ENCODE data around the gene CEND1. TPM values are rescaled to one million over a fixed set of nuclear protein-coding genes. Genes with fewer than 3 reads are reported as not detected.
"Not testable (repeated sequence)": the region's sequence is repeated elsewhere in the genome, so short reads cannot be mapped to it uniquely, and the experiment has no call there.

The CEND1 gene
- total and polyA plus RNA-seq, 2 donors from 2014 or later: 0.16 to 3.6 TPM

GRCh38 chr11:742571-743201 lies 47.2 kb downstream of the CEND1 start:
- no peaks in the 10 kb centered on the region for H3K9me3 ChIP-seq (ENCODE audit: control insufficient read depth in 2 of 3, insufficient read depth in 1 of 3, low read length in 3 of 3)
- FAIRE-seq (no peak), DNase-seq (no peak)
- H3K4me1 ChIP-seq (ENCODE audit: control insufficient read depth in 2 of 3, insufficient read depth in 2 of 3, low read depth in 1 of 3, low read length in 3 of 3): peaks cover 0 to 2% (median 0%) of the 10 kb centered on the region in 3 donors
- no peaks in the 10 kb centered on the region for H3K36me3 ChIP-seq (ENCODE audit: control insufficient read depth in 2 of 3, insufficient read depth in 3 of 3, low read length in 3 of 3)
- no peak overlapping the region for H3K4me3 ChIP-seq (ENCODE audit: low read length in 3 of 3)
- H3K27ac ChIP-seq (ENCODE audit: low read depth in 2 of 2, low read length in 2 of 2): no peak overlapping the region
- H3K9ac ChIP-seq (ENCODE audit: low read length in 3 of 3): no peak overlapping the region
- intact Hi-C loops (cut with DNase I): no loop called here
- H3K27me3 ChIP-seq (ENCODE audit: control insufficient read depth, insufficient read depth, low read length): no peaks in the 10 kb centered on the region
- no peak for TF ChIP-seq CTCF (IDR thresholded peaks at IDR 0.05; ENCODE audit: borderline replicate concordance, extremely low read depth, insufficient read depth)

DNA sequence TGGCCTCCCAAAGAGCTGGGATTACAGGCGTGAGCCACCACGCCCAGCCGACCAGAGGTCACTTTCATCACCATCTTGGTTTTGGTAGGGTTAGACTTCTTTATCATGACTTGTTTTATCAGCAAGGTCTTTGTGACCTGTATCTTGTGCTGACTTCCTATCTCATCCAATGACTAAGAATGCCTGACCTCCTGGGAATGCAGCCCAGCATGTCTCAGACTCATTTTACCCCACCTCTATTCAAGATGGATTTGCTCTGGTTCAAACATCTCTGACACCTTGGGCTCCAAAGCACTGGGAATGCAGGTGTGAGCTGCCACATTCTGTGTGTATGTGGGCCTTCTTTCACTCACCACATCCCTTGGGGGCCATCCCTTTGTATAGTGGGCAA lies 47.7 kb downstream of the CEND1 start:
- Histone ChIP-seq H3K9ac (ENCODE audit: low read length in 3 of 3) (no peak overlapping the region), H3K36me3 (ENCODE audit: control insufficient read depth in 2 of 3, insufficient read depth in 3 of 3, low read length in 3 of 3) (no peaks in the 10 kb centered on the region), H3K27me3 (ENCODE audit: control insufficient read depth, insufficient read depth, low read length) (no peaks in the 10 kb centered on the region), H3K9me3 (ENCODE audit: control insufficient read depth in 2 of 3, insufficient read depth in 1 of 3, low read length in 3 of 3) (no peaks in the 10 kb centered on the region), H3K4me1 (ENCODE audit: control insufficient read depth in 2 of 3, insufficient read depth in 2 of 3, low read depth in 1 of 3, low read length in 3 of 3) (peaks cover 0 to 2% (median 0%) of the 10 kb centered on the region in 3 donors), H3K4me3 (ENCODE audit: low read length in 3 of 3) (no peak overlapping the region), H3K27ac (ENCODE audit: low read depth in 2 of 2, low read length in 2 of 2) (no peak overlapping the region)
- no peak for TF ChIP-seq CTCF (IDR thresholded peaks at IDR 0.05; ENCODE audit: borderline replicate concordance, extremely low read depth, insufficient read depth)
- no peak for DNase-seq
- intact Hi-C loops (cut with DNase I): no loop called here
- FAIRE-seq: no peak

DNA sequence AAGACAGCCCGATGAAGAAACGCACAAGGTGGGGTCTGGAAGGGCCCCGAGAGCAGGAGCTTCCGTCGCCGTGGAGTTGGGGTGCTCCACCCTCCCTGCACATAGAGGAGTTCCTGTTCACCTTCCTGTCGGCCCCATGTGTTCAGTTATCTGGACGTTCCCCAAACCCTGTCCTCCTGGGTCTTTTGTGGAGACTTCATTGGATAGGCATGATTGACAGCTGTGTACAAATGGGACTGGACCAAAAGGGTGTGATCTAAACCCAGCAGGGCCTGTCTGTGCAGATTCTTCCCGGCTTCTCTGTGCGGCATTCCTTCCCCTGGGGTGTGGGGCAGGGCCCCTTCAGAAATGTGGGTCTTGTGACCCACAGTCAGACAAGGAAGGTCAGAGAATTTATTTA lies 52.0 kb downstream of the CEND1 start:
- H3K27ac ChIP-seq (ENCODE audit: low read depth in 2 of 2, low read length in 2 of 2); H3K4me1 ChIP-seq (ENCODE audit: control insufficient read depth in 2 of 3, insufficient read depth in 2 of 3, low read depth in 1 of 3, low read length in 3 of 3); H3K9me3 ChIP-seq (ENCODE audit: control insufficient read depth in 2 of 3, insufficient read depth in 1 of 3, low read length in 3 of 3); FAIRE-seq; DNase-seq; intact Hi-C loops (cut with DNase I); H3K36me3 ChIP-seq (ENCODE audit: control insufficient read depth in 2 of 3, insufficient read depth in 3 of 3, low read length in 3 of 3); H3K9ac ChIP-seq (ENCODE audit: low read length in 3 of 3); H3K27me3 ChIP-seq (ENCODE audit: control insufficient read depth, insufficient read depth, low read length); H3K4me3 ChIP-seq (ENCODE audit: low read length in 3 of 3): not testable (repeated sequence)

DNA sequence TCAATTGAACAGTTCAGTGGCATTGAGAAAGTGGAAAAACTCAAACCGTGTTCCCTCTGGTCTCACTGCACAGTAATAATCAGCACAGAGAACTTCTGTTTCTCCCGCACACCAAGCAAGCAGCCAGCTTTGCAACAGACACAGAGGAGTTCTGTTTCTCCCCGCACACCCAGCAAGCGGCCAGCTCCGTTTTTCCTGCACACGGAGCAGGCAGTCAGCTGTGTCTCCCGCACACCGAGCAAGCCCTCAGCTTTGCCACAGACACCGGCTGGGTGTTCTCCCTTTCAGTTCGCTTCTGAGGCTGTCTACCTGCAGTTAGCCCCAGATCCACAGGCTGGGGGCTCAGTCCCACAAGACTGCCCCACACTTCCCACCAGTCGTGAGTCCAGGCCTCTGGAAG lies 52.5 kb downstream of the CEND1 start:
- Histone ChIP-seq H3K9me3 (ENCODE audit: control insufficient read depth in 2 of 3, insufficient read depth in 1 of 3, low read length in 3 of 3) (no peaks in the 10 kb centered on the region), H3K27ac (ENCODE audit: low read depth in 2 of 2, low read length in 2 of 2) (no peak overlapping the region), H3K27me3 (ENCODE audit: control insufficient read depth, insufficient read depth, low read length) (no peaks in the 10 kb centered on the region), H3K36me3 (ENCODE audit: control insufficient read depth in 2 of 3, insufficient read depth in 3 of 3, low read length in 3 of 3) (no peaks in the 10 kb centered on the region), H3K4me1 (ENCODE audit: control insufficient read depth in 2 of 3, insufficient read depth in 2 of 3, low read depth in 1 of 3, low read length in 3 of 3) (no peaks in the 10 kb centered on the region), H3K4me3 (ENCODE audit: low read length in 3 of 3) (no peak overlapping the region), H3K9ac (ENCODE audit: low read length in 3 of 3) (no peak overlapping the region)
- DNase-seq (no peak), FAIRE-seq (no peak)
- intact Hi-C loops (cut with DNase I): no loop called here
- no peak for TF ChIP-seq CTCF (IDR thresholded peaks at IDR 0.05; ENCODE audit: borderline replicate concordance, extremely low read depth, insufficient read depth)

Other genes starting within 250 kb of the CEND1 start
- gene LMNTD2, start 229.4 kb downstream of the CEND1 start, total RNA-seq: 8.0 TPM
- gene LMNTD2, start 229.4 kb downstream of the CEND1 start, polyA plus RNA-seq (ENCODE audit: insufficient read depth, low read depth, low replicate concordance): 6.2 TPM
- 106 TPM for gene RASSF7, start 229.1 kb downstream of the CEND1 start, total RNA-seq
- 108 TPM for gene RASSF7, start 229.1 kb downstream of the CEND1 start, polyA plus RNA-seq (ENCODE audit: insufficient read depth, low read depth, low replicate concordance)
- gene PHRF1, start 213.6 kb downstream of the CEND1 start, total RNA-seq: 30.9 TPM
- 7.5 TPM for gene PHRF1, start 213.6 kb downstream of the CEND1 start, polyA plus RNA-seq (ENCODE audit: insufficient read depth, low read depth, low replicate concordance)
- gene IRF7, start 174.1 kb downstream of the CEND1 start, total RNA-seq: 36.7 TPM
- 21.5 TPM for gene IRF7, start 174.1 kb downstream of the CEND1 start, polyA plus RNA-seq (ENCODE audit: insufficient read depth, low read depth, low replicate concordance)
- gene CDHR5, start 165.1 kb downstream of the CEND1 start, total RNA-seq: 7.0 TPM
- 45.6 TPM for gene CDHR5, start 165.1 kb downstream of the CEND1 start, polyA plus RNA-seq (ENCODE audit: insufficient read depth, low read depth, low replicate concordance)
- gene SCT, start 162.9 kb downstream of the CEND1 start, total RNA-seq: not detected
- not detected for gene SCT, start 162.9 kb downstream of the CEND1 start, polyA plus RNA-seq (ENCODE audit: insufficient read depth, low read depth, low replicate concordance)
- gene DRD4, start 152.8 kb downstream of the CEND1 start, total RNA-seq: 1.1 TPM
- gene DRD4, start 152.8 kb downstream of the CEND1 start, polyA plus RNA-seq (ENCODE audit: insufficient read depth, low read depth, low replicate concordance): 0.47 TPM
- 54.5 TPM for gene DEAF1, start 94.9 kb downstream of the CEND1 start, total RNA-seq
- gene DEAF1, start 94.9 kb downstream of the CEND1 start, polyA plus RNA-seq (ENCODE audit: insufficient read depth, low read depth, low replicate concordance): 30.2 TPM
- gene TMEM80, start 94.3 kb downstream of the CEND1 start, total RNA-seq: 38.6 TPM
- 36.2 TPM for gene TMEM80, start 94.3 kb downstream of the CEND1 start, polyA plus RNA-seq (ENCODE audit: insufficient read depth, low read depth, low replicate concordance)
- gene EPS8L2, start 83.9 kb downstream of the CEND1 start, total RNA-seq: 287 TPM
- 199 TPM for gene EPS8L2, start 83.9 kb downstream of the CEND1 start, polyA plus RNA-seq (ENCODE audit: insufficient read depth, low read depth, low replicate concordance)
- gene TALDO1, start 42.6 kb downstream of the CEND1 start, total RNA-seq: 175 TPM
- gene TALDO1, start 42.6 kb downstream of the CEND1 start, polyA plus RNA-seq (ENCODE audit: insufficient read depth, low read depth, low replicate concordance): 312 TPM
- gene GATD1, start 12.6 kb downstream of the CEND1 start, total RNA-seq: 66.2 TPM
- 38.3 TPM for gene GATD1, start 12.6 kb downstream of the CEND1 start, polyA plus RNA-seq (ENCODE audit: insufficient read depth, low read depth, low replicate concordance)
- 17.8 TPM for gene SLC25A22, start 8.2 kb upstream of the CEND1 start, total RNA-seq
- 14.3 TPM for gene SLC25A22, start 8.2 kb upstream of the CEND1 start, polyA plus RNA-seq (ENCODE audit: insufficient read depth, low read depth, low replicate concordance)
- 16.5 TPM for gene PIDD1, start 15.1 kb upstream of the CEND1 start, total RNA-seq
- 9.1 TPM for gene PIDD1, start 15.1 kb upstream of the CEND1 start, polyA plus RNA-seq (ENCODE audit: insufficient read depth, low read depth, low replicate concordance)
- 1,544 TPM for gene RPLP2, start 19.9 kb upstream of the CEND1 start, total RNA-seq
- gene RPLP2, start 19.9 kb upstream of the CEND1 start, polyA plus RNA-seq (ENCODE audit: insufficient read depth, low read depth, low replicate concordance): 1,997 TPM
- 173 TPM for gene PNPLA2, start 28.8 kb upstream of the CEND1 start, total RNA-seq
- gene PNPLA2, start 28.8 kb upstream of the CEND1 start, polyA plus RNA-seq (ENCODE audit: insufficient read depth, low read depth, low replicate concordance): 67.9 TPM
- gene CRACR2B, start 37.8 kb upstream of the CEND1 start, total RNA-seq: 22.6 TPM
- 16.5 TPM for gene CRACR2B, start 37.8 kb upstream of the CEND1 start, polyA plus RNA-seq (ENCODE audit: insufficient read depth, low read depth, low replicate concordance)
- 476 TPM for gene CD151, start 42.9 kb upstream of the CEND1 start, total RNA-seq
- 379 TPM for gene CD151, start 42.9 kb upstream of the CEND1 start, polyA plus RNA-seq (ENCODE audit: insufficient read depth, low read depth, low replicate concordance)
- gene POLR2L, start 52.4 kb upstream of the CEND1 start, total RNA-seq: 107 TPM
- gene POLR2L, start 52.4 kb upstream of the CEND1 start, polyA plus RNA-seq (ENCODE audit: insufficient read depth, low read depth, low replicate concordance): 376 TPM
- gene TSPAN4, start 52.8 kb upstream of the CEND1 start, total RNA-seq: 104 TPM
- gene TSPAN4, start 52.8 kb upstream of the CEND1 start, polyA plus RNA-seq (ENCODE audit: insufficient read depth, low read depth, low replicate concordance): 81.2 TPM
- 82.2 TPM for gene CHID1, start 120.7 kb upstream of the CEND1 start, total RNA-seq
- 128 TPM for gene CHID1, start 120.7 kb upstream of the CEND1 start, polyA plus RNA-seq (ENCODE audit: insufficient read depth, low read depth, low replicate concordance)
- 144 TPM for gene AP2A2, start 135.8 kb upstream of the CEND1 start, total RNA-seq
- gene AP2A2, start 135.8 kb upstream of the CEND1 start, polyA plus RNA-seq (ENCODE audit: insufficient read depth, low read depth, low replicate concordance): 76.5 TPM
- 3.0 TPM for gene MUC6, start 246.6 kb upstream of the CEND1 start, total RNA-seq
- gene MUC6, start 246.6 kb upstream of the CEND1 start, polyA plus RNA-seq (ENCODE audit: insufficient read depth, low read depth, low replicate concordance): 1.1 TPM

All from kidney (tissue), 14 donors.